ENCODE data around the gene TMEM245. TPM values are rescaled to one million over a fixed set of nuclear protein-coding genes. Genes with fewer than 3 reads are reported as not detected.

Gene TMEM245
- total and polyA plus RNA-seq, 2 donors (not counting 1 experiment from before 2014, with no cell fraction given), result 6.3 to 34.3 TPM

DNA sequence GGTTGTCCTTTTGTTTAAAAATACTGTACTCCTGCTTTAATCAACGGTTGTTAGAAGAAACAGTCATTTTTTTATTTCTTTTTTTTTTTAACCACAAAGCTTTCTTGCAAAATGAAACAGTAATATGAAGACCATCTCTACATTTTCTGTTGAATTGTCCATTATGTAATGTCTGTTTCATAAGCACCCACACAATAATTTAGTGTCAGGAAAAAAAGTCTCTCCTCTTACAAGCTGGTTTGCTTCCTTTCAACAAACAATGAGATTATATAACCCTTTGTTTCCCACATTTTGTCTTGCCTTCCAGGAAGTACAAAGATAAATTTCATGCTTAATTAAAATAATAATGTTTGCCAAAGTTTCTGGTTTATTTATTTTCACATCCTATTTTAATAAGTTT is 123.1 kb downstream of the TMEM245 start:
- no CpG with 5 or more reads among the region's 1 CpG for WGBS (ENCODE audit: insufficient coverage)
- ATAC-seq (ENCODE audit: low read depth) (no peak), DNase-seq (no peak)
- no peaks in the 10 kb centered on the region for H3K4me1 ChIP-seq (ENCODE audit: control insufficient read depth in 2 of 2, insufficient read depth in 2 of 2, low read length in 2 of 2)
- Mint-ChIP-seq H3K4me3 (no peak overlapping the region), H3K27ac (no peak overlapping the region), H3K27me3 (no peaks in the 10 kb centered on the region), H3K4me1 (no peaks in the 10 kb centered on the region), H3K9me3 (ENCODE audit: insufficient read depth) (no peaks in the 10 kb centered on the region)
- no peak overlapping the region for H3K4me3 ChIP-seq (ENCODE audit: control extremely low read depth in 1 of 5, extremely low read depth in 1 of 5, insufficient read depth in 1 of 5, low read depth in 2 of 5, low read length in 4 of 5)
- H2AFZ ChIP-seq (ENCODE audit: insufficient read depth, low read depth, low read length, poor library complexity, severe bottlenecking), result no peak overlapping the region
- ChIA-PET POLR2A (no interaction called here), CTCF (no interaction called here)
- intact Hi-C loops (cut with micrococcal nuclease), result no loop called here
- H3K9ac ChIP-seq (ENCODE audit: low read length), result no peak overlapping the region
- TF ChIP-seq EZH2 (IDR thresholded peaks at IDR 0.05; ENCODE audit: borderline replicate concordance, insufficient read depth, low read depth, low read length, poor library complexity, severe bottlenecking) (no peak), CTCF (IDR thresholded peaks at IDR 0.05) (no peak)
- no peaks in the 10 kb centered on the region for H3K27me3 ChIP-seq (replicated peaks in 1 of 4; ENCODE audit: control extremely low read depth in 1 of 4, control insufficient read depth in 3 of 4, insufficient read depth in 4 of 4, low read length in 3 of 4)
- no peaks in the 10 kb centered on the region for H4K20me1 ChIP-seq (ENCODE audit: control insufficient read depth, insufficient read depth, low read length, poor library complexity, severe bottlenecking)
- H3K27ac ChIP-seq (ENCODE audit: low read length in 2 of 2), result no peak overlapping the region
- H3K36me3 ChIP-seq (replicated peaks in 1 of 2; ENCODE audit: control extremely low read depth in 1 of 2, control insufficient read depth in 1 of 2, extremely low read depth in 1 of 2, insufficient read depth in 2 of 2, low read length in 1 of 2), result no peaks in the 10 kb centered on the region
- H3K79me2 ChIP-seq (ENCODE audit: control insufficient read depth, insufficient read depth, low read length), result no peaks in the 10 kb centered on the region
- no peak overlapping the region for H3K4me2 ChIP-seq (replicated peaks; ENCODE audit: low read depth, low read length, poor library complexity, severe bottlenecking)
- no peaks in the 10 kb centered on the region for H3K9me3 ChIP-seq (ENCODE audit: control extremely low read depth in 1 of 3, control insufficient read depth in 2 of 3, insufficient read depth in 1 of 3, low read length in 2 of 3)

GRCh38 chr9:108994695-108995094 is 125.1 kb downstream of the TMEM245 start:
- no peaks in the 10 kb centered on the region for H3K4me1 Mint-ChIP-seq
- DNase-seq (no peak), ATAC-seq (ENCODE audit: low read depth) (no peak)
- Histone ChIP-seq H3K9me3 (ENCODE audit: control extremely low read depth in 1 of 3, control insufficient read depth in 2 of 3, insufficient read depth in 1 of 3, low read length in 2 of 3) (no peaks in the 10 kb centered on the region), H3K4me2 (replicated peaks; ENCODE audit: low read depth, low read length, poor library complexity, severe bottlenecking) (no peak overlapping the region), H3K4me3 (ENCODE audit: control extremely low read depth in 1 of 5, extremely low read depth in 1 of 5, insufficient read depth in 1 of 5, low read depth in 2 of 5, low read length in 4 of 5) (no peak overlapping the region), H3K79me2 (ENCODE audit: control insufficient read depth, insufficient read depth, low read length) (no peaks in the 10 kb centered on the region), H3K27ac (ENCODE audit: low read length in 2 of 2) (no peak overlapping the region), H3K36me3 (replicated peaks in 1 of 2; ENCODE audit: control extremely low read depth in 1 of 2, control insufficient read depth in 1 of 2, extremely low read depth in 1 of 2, insufficient read depth in 2 of 2, low read length in 1 of 2) (no peaks in the 10 kb centered on the region), H3K27me3 (replicated peaks in 1 of 4; ENCODE audit: control extremely low read depth in 1 of 4, control insufficient read depth in 3 of 4, insufficient read depth in 4 of 4, low read length in 3 of 4) (no peaks in the 10 kb centered on the region), H3K9ac (ENCODE audit: low read length) (no peak overlapping the region), H2AFZ (ENCODE audit: insufficient read depth, low read depth, low read length, poor library complexity, severe bottlenecking) (peak overlapping the region; percentile 30), H3K4me1 (ENCODE audit: control insufficient read depth in 2 of 2, insufficient read depth in 2 of 2, low read length in 2 of 2) (no peaks in the 10 kb centered on the region), H4K20me1 (ENCODE audit: control insufficient read depth, insufficient read depth, low read length, poor library complexity, severe bottlenecking) (no peaks in the 10 kb centered on the region)
- CTCF ChIA-PET, result no interaction called here
- H3K27me3 Mint-ChIP-seq, result no peaks in the 10 kb centered on the region
- H3K27ac Mint-ChIP-seq, result no peak overlapping the region
- H3K4me3 Mint-ChIP-seq, result no peak overlapping the region
- no peaks in the 10 kb centered on the region for H3K9me3 Mint-ChIP-seq (ENCODE audit: insufficient read depth)
- intact Hi-C loops (cut with micrococcal nuclease), result no loop called here
- 50% methylated on average over 2 of the region's 2 CpGs for WGBS (ENCODE audit: insufficient coverage)
- POLR2A ChIA-PET, result no interaction called here
- TF ChIP-seq EZH2 (IDR thresholded peaks at IDR 0.05; ENCODE audit: borderline replicate concordance, insufficient read depth, low read depth, low read length, poor library complexity, severe bottlenecking) (no peak), CTCF (IDR thresholded peaks at IDR 0.05) (no peak)
